ENCODE data around the gene AGO4. TPM values are rescaled to one million over a fixed set of nuclear protein-coding genes. Genes with fewer than 3 reads are reported as not detected.

Gene AGO4
- polyA plus RNA-seq, 1 donor (not counting 4 experiments of a cell fraction or from before 2014, with no cell fraction given) = 5.2 TPM

DNA sequence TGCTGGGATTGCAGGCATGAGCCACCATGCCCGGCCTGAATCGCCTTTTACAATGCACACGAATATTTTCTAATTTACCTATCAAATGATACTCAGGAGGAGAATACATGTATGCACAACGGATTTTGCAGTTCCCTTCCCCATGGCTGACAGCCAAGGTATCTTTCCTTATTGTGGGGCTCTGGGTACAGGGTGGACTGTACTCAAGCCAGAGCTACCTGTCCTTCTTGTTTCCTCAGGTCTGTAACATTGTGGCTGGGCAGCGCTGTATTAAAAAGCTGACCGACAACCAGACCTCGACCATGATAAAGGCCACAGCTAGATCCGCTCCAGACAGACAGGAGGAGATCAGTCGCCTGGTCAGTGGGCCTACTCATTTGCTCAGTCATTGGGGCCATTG is 93.4 kb downstream of the AGO4 start:
- Histone ChIP-seq H3K4me1 (ENCODE audit: control insufficient read depth, extremely low read depth, insufficient read depth, low read length) (no peaks in the 10 kb centered on the region), H3K27ac (ENCODE audit: control insufficient read depth, insufficient read depth, low read length) (no peak overlapping the region), H2AFZ (ENCODE audit: control insufficient read depth, low read length) (no peak overlapping the region), H3K9ac (ENCODE audit: control insufficient read depth, extremely low read depth, insufficient read depth, low read length) (no peak overlapping the region), H3K4me3 (ENCODE audit: control insufficient read depth in 2 of 3, extremely low read depth in 1 of 3, insufficient read depth in 2 of 3, low read depth in 1 of 3, low read length in 3 of 3) (no peak overlapping the region), H3K27me3 (ENCODE audit: control insufficient read depth, extremely low read depth, insufficient read depth, low read length) (no peaks in the 10 kb centered on the region), H3K4me2 (ENCODE audit: control insufficient read depth, extremely low read depth, insufficient read depth, low read depth, low read length) (no peak overlapping the region), H4K20me1 (ENCODE audit: control insufficient read depth, extremely low read depth, insufficient read depth, low read length) (no peaks in the 10 kb centered on the region), H3K9me3 (ENCODE audit: control insufficient read depth, low read depth, low read length) (no peaks in the 10 kb centered on the region), H3K9me1 (ENCODE audit: control insufficient read depth, extremely low read depth, insufficient read depth, low read length) (no peaks in the 10 kb centered on the region), H3K79me2 (ENCODE audit: control insufficient read depth, insufficient read depth, low read length) (no peaks in the 10 kb centered on the region), H3K36me3 (ENCODE audit: control insufficient read depth in 2 of 2, extremely low read depth in 1 of 2, insufficient read depth in 2 of 2, low read length in 2 of 2) (peaks cover 5 to 11% of the 10 kb centered on the region in 2 experiments)
- no peak for DNase-seq (ENCODE audit: low read depth, low spot score)
- FAIRE-seq = no peak
- dilution Hi-C loops (cut with MboI; ENCODE audit: extremely low pct_ligation_motif_present, low sequenced_read_pairs) = no loop called here
- no peak for TF ChIP-seq EZH2 (IDR thresholded peaks at IDR 0.05; ENCODE audit: low read length)
- TF ChIP-seq, protein P1, sequence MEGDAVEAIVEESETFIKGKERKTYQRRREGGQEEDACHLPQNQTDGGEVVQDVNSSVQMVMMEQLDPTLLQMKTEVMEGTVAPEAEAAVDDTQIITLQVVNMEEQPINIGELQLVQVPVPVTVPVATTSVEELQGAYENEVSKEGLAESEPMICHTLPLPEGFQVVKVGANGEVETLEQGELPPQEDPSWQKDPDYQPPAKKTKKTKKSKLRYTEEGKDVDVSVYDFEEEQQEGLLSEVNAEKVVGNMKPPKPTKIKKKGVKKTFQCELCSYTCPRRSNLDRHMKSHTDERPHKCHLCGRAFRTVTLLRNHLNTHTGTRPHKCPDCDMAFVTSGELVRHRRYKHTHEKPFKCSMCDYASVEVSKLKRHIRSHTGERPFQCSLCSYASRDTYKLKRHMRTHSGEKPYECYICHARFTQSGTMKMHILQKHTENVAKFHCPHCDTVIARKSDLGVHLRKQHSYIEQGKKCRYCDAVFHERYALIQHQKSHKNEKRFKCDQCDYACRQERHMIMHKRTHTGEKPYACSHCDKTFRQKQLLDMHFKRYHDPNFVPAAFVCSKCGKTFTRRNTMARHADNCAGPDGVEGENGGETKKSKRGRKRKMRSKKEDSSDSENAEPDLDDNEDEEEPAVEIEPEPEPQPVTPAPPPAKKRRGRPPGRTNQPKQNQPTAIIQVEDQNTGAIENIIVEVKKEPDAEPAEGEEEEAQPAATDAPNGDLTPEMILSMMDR (optimal IDR thresholded peaks at IDR 0.05 in 1 of 3, IDR thresholded peaks at IDR 0.05 in 1 of 3, conservative IDR thresholded peaks at IDR 0.05 in 1 of 3; ENCODE audit: extremely low read depth in 1 of 3, insufficient read depth in 2 of 3, low read length in 3 of 3) = no peak

DNA sequence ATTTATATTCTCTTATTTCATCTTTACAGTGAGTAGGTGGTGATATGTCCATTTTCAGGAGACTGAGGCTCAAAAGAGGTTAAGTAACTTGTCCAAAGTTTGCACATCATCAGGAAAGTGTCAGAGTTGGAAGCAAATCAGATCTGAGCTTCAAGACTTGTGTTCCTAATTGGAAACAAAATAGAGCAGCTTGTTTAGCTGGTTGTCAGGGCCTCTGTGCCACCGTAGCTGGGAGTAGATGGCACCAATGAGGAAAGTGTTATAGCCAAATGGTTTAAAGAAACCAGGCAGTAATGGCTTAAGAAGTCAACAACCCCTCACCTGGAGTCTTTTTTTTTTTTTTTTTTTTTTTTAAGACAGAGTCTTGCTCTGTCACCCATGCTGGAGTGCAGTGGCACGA is 94.9 kb downstream of the AGO4 start:
- dilution Hi-C loops (cut with MboI; ENCODE audit: extremely low pct_ligation_motif_present, low sequenced_read_pairs) = no loop called here
- H3K9ac ChIP-seq (ENCODE audit: control insufficient read depth, extremely low read depth, insufficient read depth, low read length) = no peak overlapping the region
- DNase-seq (ENCODE audit: low read depth, low spot score) = no peak
- no peaks in the 10 kb centered on the region for H3K9me1 ChIP-seq (ENCODE audit: control insufficient read depth, extremely low read depth, insufficient read depth, low read length)
- H4K20me1 ChIP-seq (ENCODE audit: control insufficient read depth, extremely low read depth, insufficient read depth, low read length) = no peaks in the 10 kb centered on the region
- no peaks in the 10 kb centered on the region for H3K9me3 ChIP-seq (ENCODE audit: control insufficient read depth, low read depth, low read length)
- H3K36me3 ChIP-seq (ENCODE audit: control insufficient read depth in 2 of 2, extremely low read depth in 1 of 2, insufficient read depth in 2 of 2, low read length in 2 of 2) = peaks cover 7 to 14% of the 10 kb centered on the region in 2 experiments
- FAIRE-seq = no peak
- no peaks in the 10 kb centered on the region for H3K79me2 ChIP-seq (ENCODE audit: control insufficient read depth, insufficient read depth, low read length)
- H3K27me3 ChIP-seq (ENCODE audit: control insufficient read depth, extremely low read depth, insufficient read depth, low read length) = no peaks in the 10 kb centered on the region
- no peak overlapping the region for H3K4me2 ChIP-seq (ENCODE audit: control insufficient read depth, extremely low read depth, insufficient read depth, low read depth, low read length)
- H3K4me1 ChIP-seq (ENCODE audit: control insufficient read depth, extremely low read depth, insufficient read depth, low read length) = no peaks in the 10 kb centered on the region
- H2AFZ ChIP-seq (ENCODE audit: control insufficient read depth, low read length) = no peak overlapping the region
- TF ChIP-seq, protein P1 (optimal IDR thresholded peaks at IDR 0.05 in 1 of 3, IDR thresholded peaks at IDR 0.05 in 1 of 3, conservative IDR thresholded peaks at IDR 0.05 in 1 of 3; ENCODE audit: extremely low read depth in 1 of 3, insufficient read depth in 2 of 3, low read length in 3 of 3) = no peak
- TF ChIP-seq EZH2 (IDR thresholded peaks at IDR 0.05; ENCODE audit: low read length) = no peak
- H3K4me3 ChIP-seq (ENCODE audit: control insufficient read depth in 2 of 3, extremely low read depth in 1 of 3, insufficient read depth in 2 of 3, low read depth in 1 of 3, low read length in 3 of 3) = no peak overlapping the region
- H3K27ac ChIP-seq (ENCODE audit: control insufficient read depth, insufficient read depth, low read length) = no peak overlapping the region

Other genes starting within 250 kb of the AGO4 start
- 0.26 to 0.67 TPM (median 0.51 TPM) in 3 replicates for gene TFAP2E, start 234.7 kb upstream of the AGO4 start, polyA plus RNA-seq
- 95.5 to 108 TPM (median 104 TPM) in 3 replicates for gene PSMB2, start 166.5 kb upstream of the AGO4 start, polyA plus RNA-seq
- gene C1orf216, start 89.1 kb upstream of the AGO4 start, polyA plus RNA-seq = 10.0 to 10.4 TPM (median 10.1 TPM) in 3 replicates
- gene CLSPN, start 38.0 kb upstream of the AGO4 start, polyA plus RNA-seq = 0.98 to 7.7 TPM (median 4.7 TPM) in 3 replicates
- 4.2 to 10.4 TPM (median 5.7 TPM) in 3 replicates for gene AGO1, start 75.2 kb downstream of the AGO4 start, polyA plus RNA-seq
- 12.2 to 14.0 TPM (median 13.1 TPM) in 3 replicates for gene AGO3, start 123.1 kb downstream of the AGO4 start, polyA plus RNA-seq